Fibroblast of mammary gland (primary cell): Measurements from ENCODE around the gene TBC1D22A.

Experiments
- DNase-seq: peaks from one replicate; pipeline ENCODE4 v3.0.0-alpha.2; 2010; ENCODE audit warnings: low read depth
- H3K4me3 ChIP-seq: 2 replicates; pipeline ENCODE4 v1.5.1; 2011; ENCODE audit warnings: low read depth, mild to moderate bottlenecking, low read length, moderate library complexity; ENCODE audit not compliant: control insufficient read depth
- TF ChIP-seq, protein P1 (sequence below): conservative IDR thresholded peaks from 2 replicates; pipeline ENCODE4 v1.5.1; 2011; ENCODE audit warnings: low read depth, low read length, inconsistent platforms; ENCODE audit not compliant: control insufficient read depth, insufficient read depth

TBC1D22A gene

DNA sequence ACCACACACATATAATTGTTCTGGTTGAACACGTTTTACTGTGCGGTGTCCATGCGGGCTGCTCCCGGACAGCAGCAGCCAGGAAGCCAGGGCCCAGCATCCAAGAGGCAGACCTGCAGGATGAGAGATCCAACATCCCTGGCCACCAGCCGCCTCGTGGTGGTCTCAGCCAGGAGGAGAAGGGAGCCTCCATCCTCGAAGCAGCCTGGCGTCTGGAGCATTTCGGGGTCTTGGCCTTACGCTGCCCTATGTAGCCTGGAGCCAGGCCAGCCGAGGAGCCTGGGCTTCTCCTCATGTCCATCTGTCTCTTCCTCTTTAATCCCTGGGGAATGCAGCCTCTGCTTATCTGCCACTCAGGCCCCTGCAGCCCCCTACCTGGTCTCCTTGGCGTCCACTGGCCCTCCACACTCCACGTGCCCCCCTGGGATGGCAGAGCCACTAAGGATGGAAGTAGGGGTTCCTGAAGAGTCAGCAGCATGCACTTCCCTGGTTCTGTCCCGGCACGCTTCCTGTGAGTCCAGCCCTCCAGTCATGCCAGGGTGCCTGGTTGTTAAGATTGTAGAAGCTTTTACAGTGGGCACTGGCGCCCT is 253.2 kb downstream of the TBC1D22A start:
- DNase-seq = no peak
- TF ChIP-seq, protein P1, sequence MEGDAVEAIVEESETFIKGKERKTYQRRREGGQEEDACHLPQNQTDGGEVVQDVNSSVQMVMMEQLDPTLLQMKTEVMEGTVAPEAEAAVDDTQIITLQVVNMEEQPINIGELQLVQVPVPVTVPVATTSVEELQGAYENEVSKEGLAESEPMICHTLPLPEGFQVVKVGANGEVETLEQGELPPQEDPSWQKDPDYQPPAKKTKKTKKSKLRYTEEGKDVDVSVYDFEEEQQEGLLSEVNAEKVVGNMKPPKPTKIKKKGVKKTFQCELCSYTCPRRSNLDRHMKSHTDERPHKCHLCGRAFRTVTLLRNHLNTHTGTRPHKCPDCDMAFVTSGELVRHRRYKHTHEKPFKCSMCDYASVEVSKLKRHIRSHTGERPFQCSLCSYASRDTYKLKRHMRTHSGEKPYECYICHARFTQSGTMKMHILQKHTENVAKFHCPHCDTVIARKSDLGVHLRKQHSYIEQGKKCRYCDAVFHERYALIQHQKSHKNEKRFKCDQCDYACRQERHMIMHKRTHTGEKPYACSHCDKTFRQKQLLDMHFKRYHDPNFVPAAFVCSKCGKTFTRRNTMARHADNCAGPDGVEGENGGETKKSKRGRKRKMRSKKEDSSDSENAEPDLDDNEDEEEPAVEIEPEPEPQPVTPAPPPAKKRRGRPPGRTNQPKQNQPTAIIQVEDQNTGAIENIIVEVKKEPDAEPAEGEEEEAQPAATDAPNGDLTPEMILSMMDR = no peak
- H3K4me3 ChIP-seq = no peak overlapping the region

DNA sequence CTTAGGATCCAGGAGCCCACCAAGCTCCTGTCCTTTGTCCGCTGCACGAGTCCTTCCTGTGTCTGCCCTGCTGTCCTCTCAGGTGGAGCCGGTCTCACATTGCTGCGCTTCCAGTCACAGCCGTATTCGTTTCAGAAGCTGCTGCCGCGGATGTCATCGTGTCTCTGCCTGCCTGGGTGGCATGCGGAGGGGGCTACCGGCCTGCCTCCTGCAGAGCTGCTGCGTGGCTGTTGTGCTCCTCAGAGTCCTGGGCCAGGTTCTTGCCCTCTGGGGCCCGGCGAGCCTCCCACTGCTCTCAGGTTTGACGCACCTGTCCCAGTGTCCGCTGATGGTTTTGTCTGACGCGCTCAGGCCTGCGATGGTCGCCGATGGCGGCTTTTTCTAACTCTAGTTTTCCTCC is 254.2 kb downstream of the TBC1D22A start:
- TF ChIP-seq, protein P1 = no peak
- no peak for DNase-seq
- no peak overlapping the region for H3K4me3 ChIP-seq

DNA sequence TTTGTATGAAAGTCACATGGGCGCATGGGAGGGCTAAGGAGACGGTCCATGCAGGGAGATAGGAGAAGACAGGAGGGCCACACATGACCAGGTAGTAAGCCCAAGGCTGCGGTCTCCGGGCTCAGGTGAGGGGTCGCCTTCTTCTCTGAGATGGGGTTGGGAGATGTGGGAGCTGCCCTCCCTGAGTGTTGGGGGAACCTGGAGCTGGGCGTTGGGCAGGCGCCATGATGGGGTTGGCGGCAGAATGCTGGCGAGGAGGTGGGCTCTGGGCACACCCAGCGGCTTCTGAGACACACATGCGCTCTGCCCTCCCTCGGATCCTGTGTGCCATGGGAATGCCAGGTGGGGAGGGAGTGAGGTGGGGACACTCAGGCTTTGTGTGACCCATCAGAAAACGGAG is 254.8 kb downstream of the TBC1D22A start:
- no peak overlapping the region for H3K4me3 ChIP-seq
- TF ChIP-seq, protein P1 = no peak
- DNase-seq = no peak

DNA sequence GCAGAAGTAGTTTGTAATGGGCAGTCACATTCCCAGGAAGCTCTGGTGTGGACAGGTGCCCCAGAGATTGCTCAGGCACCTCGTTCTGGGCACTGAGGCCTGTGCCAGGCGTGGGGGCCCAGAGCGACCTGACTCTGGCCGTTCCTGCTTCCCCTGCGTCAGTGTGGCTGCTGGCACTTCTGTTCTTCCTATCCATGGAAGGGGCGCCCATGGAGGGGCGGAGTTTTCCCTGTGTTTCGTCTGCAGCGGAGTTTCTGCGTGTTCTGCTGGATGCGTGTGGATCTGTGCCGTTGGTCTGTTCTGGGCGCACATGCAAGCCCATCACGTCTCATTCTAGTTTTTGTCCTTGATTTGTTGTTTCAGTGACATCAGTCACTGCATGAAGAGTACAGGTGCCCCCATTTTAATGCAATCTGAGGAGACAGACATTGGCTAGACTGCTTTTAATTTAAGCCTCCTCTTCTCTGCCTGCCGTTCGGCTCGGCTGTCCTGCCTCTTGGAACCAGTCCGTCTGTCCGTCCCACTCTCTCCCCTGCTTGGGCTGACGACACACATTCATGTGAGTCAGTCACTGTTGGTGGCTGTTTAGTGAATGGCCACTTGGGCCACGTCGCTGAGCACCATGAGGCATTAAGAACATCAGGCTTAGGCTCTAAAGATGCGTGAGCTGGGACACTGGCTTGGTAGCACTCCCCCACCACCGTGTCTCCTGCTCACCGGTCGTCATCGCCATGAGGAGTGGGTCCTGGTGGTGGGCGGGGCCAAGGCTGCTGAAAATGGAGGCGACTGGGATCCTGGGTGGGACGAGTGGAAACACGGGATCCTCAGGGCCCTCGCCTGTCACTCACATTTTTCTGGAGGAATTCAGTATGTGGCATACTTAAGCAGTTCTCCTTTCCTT is 255.8 kb downstream of the TBC1D22A start:
- no peak overlapping the region for H3K4me3 ChIP-seq
- TF ChIP-seq, protein P1 = no peak
- DNase-seq = no peak

DNA sequence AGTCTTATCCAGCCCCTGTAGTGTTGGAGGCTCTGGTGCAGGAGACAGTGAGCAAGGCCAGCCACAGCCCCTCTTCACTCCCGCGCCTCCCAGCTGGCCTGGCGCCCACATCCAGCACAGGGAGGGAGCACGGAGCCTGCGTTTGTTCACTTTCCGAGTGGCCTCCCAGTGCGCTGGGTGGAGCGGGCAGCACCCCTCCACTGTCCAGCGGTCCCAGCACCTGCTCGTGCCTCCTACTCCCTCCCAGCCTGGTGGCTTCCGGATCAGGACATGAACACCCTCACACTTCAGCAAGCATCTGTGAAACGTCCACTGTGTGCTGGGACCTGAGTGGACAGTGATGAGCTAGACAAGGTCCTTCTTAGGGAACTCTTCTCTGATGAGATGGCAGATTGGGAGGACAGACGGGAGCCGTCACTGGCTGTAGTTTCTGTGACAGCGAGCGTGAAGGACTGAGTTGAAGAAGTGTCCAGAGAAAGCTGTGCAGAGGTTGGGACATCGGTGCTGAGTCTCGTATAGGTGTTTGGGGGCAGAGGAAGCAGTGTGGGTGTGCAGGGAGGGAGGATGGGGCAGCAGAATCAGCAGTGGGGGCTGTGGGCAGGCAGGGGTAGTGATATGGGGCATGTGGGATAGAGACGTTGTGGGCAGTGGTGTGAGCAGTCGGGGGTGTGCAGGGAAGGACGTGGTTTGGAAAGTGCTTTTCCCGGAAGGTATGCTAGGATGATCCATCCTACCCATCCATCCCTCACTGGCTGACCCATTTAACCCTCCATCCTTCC is 256.8 kb downstream of the TBC1D22A start:
- TF ChIP-seq, protein P1 = no peak
- H3K4me3 ChIP-seq = no peak overlapping the region
- no peak for DNase-seq

DNA sequence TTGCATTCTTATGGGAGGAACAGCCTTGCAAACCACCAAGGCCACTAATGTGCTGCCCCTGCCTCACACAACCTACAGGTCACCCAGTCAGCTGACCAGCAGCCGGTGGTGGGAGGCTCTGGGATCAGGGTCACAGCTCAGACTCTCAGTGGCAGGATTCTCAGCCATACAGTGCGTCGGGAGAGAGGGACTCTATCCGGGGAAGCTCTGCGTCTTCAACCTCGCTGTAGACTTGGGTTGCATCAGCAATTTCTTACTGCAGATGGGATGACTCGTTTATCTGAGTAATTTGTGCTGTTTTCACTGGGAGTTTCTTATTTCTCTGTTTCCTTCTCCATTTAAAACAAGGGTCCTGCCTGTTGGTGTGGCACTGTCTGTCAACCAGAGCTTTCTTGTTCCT is 257.7 kb downstream of the TBC1D22A start:
- TF ChIP-seq, protein P1 = no peak
- peak; percentile 24 for DNase-seq
- no peak overlapping the region for H3K4me3 ChIP-seq
